Measurements from ENCODE around the gene VWF.

DNA sequence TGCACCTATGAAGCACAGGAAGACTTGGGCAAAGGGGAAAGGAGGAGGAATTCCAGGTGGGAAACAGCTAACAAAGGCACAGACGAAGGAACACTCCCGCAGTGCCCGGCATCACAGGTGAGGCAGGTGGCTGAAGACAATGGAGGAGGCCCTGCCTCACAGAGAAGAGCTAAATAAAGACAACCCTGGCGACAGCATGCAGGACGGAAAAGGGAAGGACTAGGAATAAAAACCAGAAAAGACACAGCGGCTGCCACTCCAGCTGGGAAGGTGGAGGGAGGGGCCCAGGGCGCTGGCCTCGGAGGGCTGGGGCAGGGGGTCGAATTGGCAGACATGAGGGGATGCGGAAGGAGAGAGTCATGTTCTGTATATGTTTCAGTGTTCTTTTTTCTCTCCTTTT lies 136.4 kb downstream of the VWF start:
- TF ChIP-seq, protein P1, sequence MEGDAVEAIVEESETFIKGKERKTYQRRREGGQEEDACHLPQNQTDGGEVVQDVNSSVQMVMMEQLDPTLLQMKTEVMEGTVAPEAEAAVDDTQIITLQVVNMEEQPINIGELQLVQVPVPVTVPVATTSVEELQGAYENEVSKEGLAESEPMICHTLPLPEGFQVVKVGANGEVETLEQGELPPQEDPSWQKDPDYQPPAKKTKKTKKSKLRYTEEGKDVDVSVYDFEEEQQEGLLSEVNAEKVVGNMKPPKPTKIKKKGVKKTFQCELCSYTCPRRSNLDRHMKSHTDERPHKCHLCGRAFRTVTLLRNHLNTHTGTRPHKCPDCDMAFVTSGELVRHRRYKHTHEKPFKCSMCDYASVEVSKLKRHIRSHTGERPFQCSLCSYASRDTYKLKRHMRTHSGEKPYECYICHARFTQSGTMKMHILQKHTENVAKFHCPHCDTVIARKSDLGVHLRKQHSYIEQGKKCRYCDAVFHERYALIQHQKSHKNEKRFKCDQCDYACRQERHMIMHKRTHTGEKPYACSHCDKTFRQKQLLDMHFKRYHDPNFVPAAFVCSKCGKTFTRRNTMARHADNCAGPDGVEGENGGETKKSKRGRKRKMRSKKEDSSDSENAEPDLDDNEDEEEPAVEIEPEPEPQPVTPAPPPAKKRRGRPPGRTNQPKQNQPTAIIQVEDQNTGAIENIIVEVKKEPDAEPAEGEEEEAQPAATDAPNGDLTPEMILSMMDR (conservative IDR thresholded peaks at IDR 0.05), result no peak
- TF ChIP-seq EZH2 (IDR thresholded peaks at IDR 0.05; ENCODE audit: low read depth), result no peak

Data from PC-9 (cell line).